AG04449 (cell line): ENCODE data around the gene CLDN14.

Source experiments
- CTCF ChIA-PET: fragments of 350-600 bp; formaldehyde crosslinking; extraction: SDS; loops from one replicate; lab custom pipeline; 2021; ENCODE audit warnings: antibody characterized with exemption; lab: Yijun Ruan, JAX
- POLR2A ChIA-PET: fragments of 400-600, 350-600 bp; formaldehyde crosslinking; extraction: SDS; loops from one replicate; lab custom pipeline; 2020; ENCODE audit warnings: antibody characterized with exemption, inconsistent platforms; lab: Yijun Ruan, JAX
- DNase-seq: peaks from one replicate; pipeline ENCODE4 v3.0.0-alpha.2; 2010; ENCODE audit warnings: low read depth, low spot score
- H3K4me3 ChIP-seq: 2 replicates; pipeline ENCODE4 v1.5.1; 2011; ENCODE audit warnings: low read depth, mild to moderate bottlenecking, control low read depth, low read length
- CTCF ChIP-seq: IDR thresholded peaks from one replicate; pipeline ENCODE4 v1.5.1; 2011; ENCODE audit warnings: mild to moderate bottlenecking, moderate library complexity, low read length, control low read depth, inconsistent platforms; ENCODE audit not compliant: insufficient read depth; ENCODE audit errors: missing control alignments

Gene CLDN14

GRCh38 chr21:36511484-36512220 lies 31.7 kb upstream of the CLDN14 start:
- ChIA-PET POLR2A (no interaction called here), CTCF (interaction anchor here (0.8 to 1.1 kb wide), 2 partner anchors 25 to 416 kb away, joined by 3 to 4 read pairs; no protein-coding TSS in a partner anchor)
- DNase-seq = no peak
- no peak overlapping the region for H3K4me3 ChIP-seq
- TF ChIP-seq CTCF = no peak

- no peak for DNase-seq
- POLR2A ChIA-PET = no interaction called here
- TF ChIP-seq CTCF = no peak
- H3K4me3 ChIP-seq = no peak overlapping the region
- CTCF ChIA-PET = no interaction called here
Observed at GRCh38 chr21:36510911-36511310, 31.0 kb upstream of the CLDN14 start.

GRCh38 chr21:36509973-36510664 lies 30.2 kb upstream of the CLDN14 start:
- POLR2A ChIA-PET = no interaction called here
- no peak for DNase-seq
- H3K4me3 ChIP-seq = no peak overlapping the region
- TF ChIP-seq CTCF = no peak
- CTCF ChIA-PET = interaction anchor here (1.3 kb wide), 1 partner anchor 120 kb away, joined by 4 read pairs; no protein-coding TSS in a partner anchor

GRCh38 chr21:36508948-36509347 lies 29.0 kb upstream of the CLDN14 start:
- TF ChIP-seq CTCF = no peak
- no peak overlapping the region for H3K4me3 ChIP-seq
- no peak for DNase-seq
- CTCF ChIA-PET = interaction anchor here (0.6 to 3.1 kb wide), 3 partner anchors 17 to 418 kb away, joined by 3 to 13 read pairs (median 5); no protein-coding TSS in a partner anchor
- POLR2A ChIA-PET = no interaction called here

- ChIA-PET CTCF (interaction anchor here (1.2 to 3.1 kb wide), 4 partner anchors 15 to 420 kb away, joined by 4 to 13 read pairs (median 5); no protein-coding TSS in a partner anchor), POLR2A (no interaction called here)
- TF ChIP-seq CTCF = no peak
- H3K4me3 ChIP-seq = no peak overlapping the region
- no peak for DNase-seq
Observed at GRCh38 chr21:36507397-36508018, 27.6 kb upstream of the CLDN14 start.
